Measurements from ENCODE around the gene PPP1R13L.
A peak's percentile ranks its signal among the peaks of the same experiment; 100 is the strongest.

The PPP1R13L gene

DNA sequence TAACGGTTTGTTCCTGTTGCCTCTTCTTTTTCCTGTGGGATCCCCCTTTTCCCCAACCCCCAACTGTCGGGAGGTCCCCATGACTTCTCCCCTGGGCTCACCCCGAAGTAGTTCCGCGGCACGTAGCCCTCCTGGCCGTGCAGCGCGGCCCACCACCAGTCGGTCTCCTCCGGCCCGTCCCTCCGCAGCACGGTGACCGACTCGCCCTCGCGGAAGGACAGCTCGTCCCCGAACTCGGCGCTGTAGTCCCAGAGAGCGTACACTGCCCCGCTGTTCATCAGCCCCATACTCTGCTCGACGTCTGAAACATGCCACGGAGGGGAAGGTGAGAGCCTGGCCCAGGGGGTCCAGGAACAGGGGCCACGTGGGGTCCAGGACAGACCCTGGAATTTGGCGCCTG lies 22.4 kb downstream of the PPP1R13L start:
- no peak for TF ChIP-seq ZNF274 (IDR thresholded peaks at IDR 0.05; ENCODE audit: low read depth, low read length)
- no peak overlapping the region for H3K4me3 ChIP-seq (ENCODE audit: low read length)

DNA sequence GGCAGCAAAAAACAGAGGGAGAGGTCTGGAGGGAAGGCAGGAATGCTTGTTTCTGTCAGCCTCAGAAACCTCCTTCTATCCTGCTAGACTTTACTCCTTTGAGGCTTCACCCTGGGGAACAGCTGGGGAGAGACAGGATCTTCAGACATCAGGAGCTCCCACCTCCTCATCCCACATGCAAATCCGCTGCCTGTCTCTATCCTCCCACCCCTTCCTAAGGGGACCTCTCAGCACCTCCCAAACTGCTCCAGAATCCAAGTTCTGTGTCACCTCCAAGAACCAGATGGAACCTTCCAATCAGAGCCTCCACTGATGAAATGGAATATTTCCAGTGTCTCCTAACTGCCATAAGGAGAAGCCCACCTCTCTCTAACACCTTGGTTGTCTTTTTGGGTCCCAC lies 24.8 kb downstream of the PPP1R13L start:
- TF ChIP-seq ZNF274 (IDR thresholded peaks at IDR 0.05; ENCODE audit: low read depth, low read length), result no peak
- no peak overlapping the region for H3K4me3 ChIP-seq (ENCODE audit: low read length)

DNA sequence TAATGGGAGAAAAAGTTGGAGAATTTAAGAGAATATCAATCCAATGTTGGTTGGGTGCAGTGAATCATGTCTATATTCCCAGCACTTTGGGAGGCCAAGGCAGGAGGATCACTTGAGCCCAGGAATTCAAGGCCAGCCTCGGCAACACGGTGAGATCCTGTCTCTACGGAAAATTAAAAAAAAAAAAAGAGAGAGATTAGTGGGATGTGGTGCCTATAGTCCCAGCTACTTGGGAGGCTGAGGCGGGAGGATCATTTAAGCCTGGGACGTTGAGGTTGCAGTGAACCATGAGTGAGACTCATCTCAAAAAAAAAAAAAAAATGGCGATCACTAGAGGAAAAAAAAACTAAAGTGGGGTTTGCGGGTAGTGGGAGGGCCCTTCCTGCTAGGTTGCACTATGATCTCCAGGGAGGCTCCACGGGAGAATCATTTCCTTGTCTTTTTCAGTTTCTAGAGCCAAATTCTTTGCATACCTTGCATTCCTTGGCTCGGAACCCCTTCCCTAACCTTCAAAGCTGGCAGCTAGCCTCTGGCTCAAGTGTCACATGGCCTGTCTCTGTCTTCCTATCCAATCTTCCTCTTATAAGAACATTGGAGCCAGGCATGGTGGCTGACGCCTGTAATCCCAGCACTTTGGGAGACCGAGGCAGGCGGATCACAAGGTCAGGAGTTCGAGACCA lies 28.7 kb downstream of the PPP1R13L start:
- no peak for TF ChIP-seq ZNF274 (IDR thresholded peaks at IDR 0.05; ENCODE audit: low read depth, low read length)
- no peak overlapping the region for H3K4me3 ChIP-seq (ENCODE audit: low read length)

DNA sequence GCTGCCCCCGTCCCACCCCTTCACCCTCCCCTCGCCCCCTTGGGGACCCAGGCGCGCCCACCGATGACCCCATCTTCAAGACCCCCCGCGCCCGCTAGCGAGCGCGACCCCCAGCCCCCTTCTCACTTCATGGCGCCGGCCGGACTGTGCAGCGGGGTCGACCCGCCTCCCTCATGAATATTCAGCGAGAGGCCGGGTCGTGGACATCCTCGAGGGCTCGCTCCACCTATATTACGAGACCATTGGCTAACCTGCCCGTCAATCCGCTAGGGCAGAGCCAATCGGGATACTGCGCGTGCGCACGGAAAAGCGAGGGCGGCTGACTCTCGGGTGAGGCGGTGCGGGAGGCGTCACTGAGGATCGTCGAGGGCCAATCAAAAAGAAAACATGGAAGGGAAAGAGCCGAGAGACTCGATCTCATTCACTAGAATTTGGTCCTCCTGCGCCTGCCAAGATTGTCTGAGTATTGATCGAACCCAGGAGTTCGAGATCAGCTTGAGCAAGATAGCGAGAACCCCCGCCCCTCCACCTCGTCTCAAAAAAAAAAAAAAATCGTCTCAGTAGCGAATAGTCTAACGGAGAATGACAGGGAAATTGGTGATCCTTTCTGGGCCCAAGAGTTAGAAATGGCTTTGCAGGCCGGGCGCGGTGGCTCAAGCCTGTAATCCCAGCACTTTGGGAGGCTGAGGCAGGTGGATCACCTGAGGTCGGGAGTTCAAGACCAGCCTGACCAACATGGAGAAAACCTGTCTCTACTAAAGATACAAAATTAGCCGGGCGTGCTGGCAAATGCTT lies 34.3 kb downstream of the PPP1R13L start, which contains the start of gene ERCC2:
ERCC2 (minus strand) TSS at position 164 of the 795 bp plus-strand sequence; CDS start at position 131, 33 bp downstream.
- no peak for TF ChIP-seq ZNF274 (IDR thresholded peaks at IDR 0.05; ENCODE audit: low read depth, low read length)
- H3K4me3 ChIP-seq (ENCODE audit: low read length), result peak within 1 kb of the TSS; percentile 82

DNA sequence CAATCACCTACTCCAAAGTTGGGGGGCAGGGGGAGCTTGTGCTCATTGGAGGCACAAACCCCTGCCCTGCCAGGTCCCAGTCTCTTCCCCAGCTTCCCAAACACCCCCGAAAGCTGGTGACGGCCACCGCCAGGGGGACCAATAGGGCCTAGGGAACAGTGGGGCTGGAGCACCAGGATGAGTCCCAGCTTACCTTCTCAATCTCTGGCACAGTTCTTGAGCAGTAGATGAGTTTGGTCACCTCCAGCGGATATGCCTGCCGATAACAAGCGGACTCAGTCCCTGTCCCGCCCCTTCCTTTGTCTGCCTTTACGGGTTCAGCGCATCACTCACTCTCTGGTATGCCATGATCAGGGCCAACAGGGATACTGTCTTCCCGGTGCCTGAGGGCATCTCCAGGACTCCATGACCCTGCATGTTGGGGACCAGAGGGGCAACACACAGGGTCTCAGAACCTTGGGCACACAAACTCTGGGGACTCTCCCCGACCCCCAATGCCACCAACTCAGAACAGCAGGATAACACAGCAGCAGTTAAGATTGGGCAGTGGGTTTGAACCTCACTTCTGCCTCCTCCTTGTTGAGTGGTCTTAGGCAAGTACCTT lies 36.0 kb downstream of the PPP1R13L start:
- no peak for TF ChIP-seq ZNF274 (IDR thresholded peaks at IDR 0.05; ENCODE audit: low read depth, low read length)

DNA sequence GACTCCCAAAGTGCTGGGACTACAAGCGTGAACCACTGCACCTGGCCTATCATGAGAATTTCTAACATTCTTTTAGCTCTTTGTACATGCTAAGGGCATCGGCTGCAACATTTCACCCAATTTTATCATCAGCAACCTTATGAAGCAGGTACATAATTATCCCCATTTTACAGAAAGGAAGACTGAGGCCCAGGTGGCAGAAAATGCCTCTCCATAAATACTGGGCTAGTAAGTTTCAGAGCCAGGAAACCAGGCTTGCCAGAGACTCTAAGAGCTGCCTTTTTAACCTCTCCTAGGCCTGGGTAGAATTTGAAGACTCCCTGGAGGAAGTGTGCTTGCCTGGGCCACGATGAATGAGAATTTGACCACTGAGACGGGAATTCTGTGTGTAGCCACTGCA lies 36.7 kb downstream of the PPP1R13L start:
- no peak for TF ChIP-seq ZNF274 (IDR thresholded peaks at IDR 0.05; ENCODE audit: low read depth, low read length)
- no peak overlapping the region for H3K4me3 ChIP-seq (ENCODE audit: low read length)

More for the DNA sequence above, 36.0 kb downstream of the PPP1R13L start:
- no peak overlapping the region for H3K4me3 ChIP-seq (ENCODE audit: low read length)

DNA sequence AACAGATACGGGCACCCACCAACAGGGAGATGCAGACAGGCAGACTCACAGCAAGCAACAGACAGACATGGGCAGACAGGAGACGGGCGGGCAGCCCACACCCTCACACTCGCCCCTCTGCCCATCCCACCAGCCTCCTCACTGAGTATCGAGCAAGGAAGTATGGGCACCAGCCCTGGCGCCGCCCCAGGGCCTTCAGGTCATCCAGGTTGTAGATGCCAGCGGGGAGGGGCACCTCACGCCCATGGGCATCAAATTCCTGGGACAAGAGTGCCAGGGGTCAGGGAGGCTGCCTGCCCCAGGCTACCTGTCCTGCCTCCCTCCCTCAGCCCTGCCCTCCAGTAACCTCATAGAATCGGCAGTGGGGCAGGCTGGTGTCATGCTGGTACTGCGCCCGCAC lies 40.2 kb downstream of the PPP1R13L start:
- no peak for TF ChIP-seq ZNF274 (IDR thresholded peaks at IDR 0.05; ENCODE audit: low read depth, low read length)
- H3K4me3 ChIP-seq (ENCODE audit: low read length), result no peak overlapping the region

DNA sequence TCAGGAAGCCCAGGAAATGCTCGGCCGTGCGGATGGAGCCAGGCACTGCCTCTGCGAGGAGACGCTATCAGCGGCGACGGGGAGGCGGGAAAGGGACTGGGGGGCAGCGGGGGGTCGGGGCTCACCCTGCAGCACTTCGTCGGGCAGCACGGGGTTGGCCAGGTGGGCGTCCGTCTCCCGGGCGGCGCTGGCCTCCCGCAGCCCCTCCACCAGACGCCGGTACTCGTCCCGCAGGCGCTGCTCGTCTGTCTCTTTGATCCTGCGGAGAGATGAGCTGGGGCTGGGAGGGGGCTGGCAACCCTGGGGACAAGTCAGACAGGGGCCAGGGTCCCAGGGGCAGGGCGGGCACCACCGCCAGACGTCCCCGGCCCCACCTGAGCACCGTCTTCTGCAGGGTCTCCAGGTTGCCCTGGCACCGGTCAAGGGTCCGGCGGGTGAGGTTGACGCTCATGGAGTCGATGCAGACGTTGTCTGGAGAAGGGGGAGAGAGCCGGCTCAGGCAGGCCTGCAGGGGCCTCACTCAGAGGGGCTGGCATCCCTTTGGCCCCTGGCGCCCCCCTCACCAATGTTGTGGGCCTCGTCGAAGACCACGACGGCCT lies 40.9 kb downstream of the PPP1R13L start:
- no peak overlapping the region for H3K4me3 ChIP-seq (ENCODE audit: low read length)
- TF ChIP-seq ZNF274 (IDR thresholded peaks at IDR 0.05; ENCODE audit: low read depth, low read length), result no peak

DNA sequence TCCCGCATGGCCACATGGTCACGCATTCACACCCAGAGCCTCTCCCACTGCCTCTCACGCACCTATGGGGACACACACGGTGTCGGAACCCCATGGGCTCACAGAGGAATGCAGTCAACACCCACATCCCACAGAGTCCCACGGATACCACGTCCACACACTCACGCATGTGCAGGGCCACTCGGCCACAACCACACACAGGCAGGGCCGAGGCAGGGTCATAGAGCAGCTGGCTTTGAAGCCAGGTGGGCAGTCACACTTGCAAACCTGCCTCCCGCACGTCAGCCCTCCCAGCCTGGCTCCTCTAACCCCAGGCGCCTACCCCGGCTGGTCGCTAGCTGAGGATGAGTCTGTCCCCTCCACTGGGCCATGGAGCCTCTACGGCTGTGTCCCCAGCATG lies 42.6 kb downstream of the PPP1R13L start:
- TF ChIP-seq ZNF274 (IDR thresholded peaks at IDR 0.05; ENCODE audit: low read depth, low read length), result no peak
- H3K4me3 ChIP-seq (ENCODE audit: low read length), result no peak overlapping the region

DNA sequence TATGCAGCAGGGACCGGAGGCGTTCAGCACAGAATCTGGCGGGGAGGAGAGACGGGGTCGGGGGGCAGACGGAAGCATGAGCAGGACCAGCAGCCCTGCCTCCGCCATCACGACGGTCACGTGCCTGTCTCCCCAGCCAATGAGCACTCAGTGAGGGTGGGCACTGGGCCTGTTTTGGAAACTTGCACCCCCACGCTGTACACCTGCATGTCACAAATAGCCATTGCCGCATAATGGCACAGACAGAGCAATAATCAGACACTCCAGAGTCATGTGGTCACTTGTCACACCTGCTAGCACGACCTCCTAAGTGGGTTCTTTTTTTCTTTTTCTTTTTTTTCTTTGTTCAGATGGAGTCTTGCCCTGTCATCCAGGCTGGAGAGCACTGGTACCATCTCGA lies 43.3 kb downstream of the PPP1R13L start:
- H3K4me3 ChIP-seq (ENCODE audit: low read length), result no peak overlapping the region
- TF ChIP-seq ZNF274 (IDR thresholded peaks at IDR 0.05; ENCODE audit: low read depth, low read length), result no peak

DNA sequence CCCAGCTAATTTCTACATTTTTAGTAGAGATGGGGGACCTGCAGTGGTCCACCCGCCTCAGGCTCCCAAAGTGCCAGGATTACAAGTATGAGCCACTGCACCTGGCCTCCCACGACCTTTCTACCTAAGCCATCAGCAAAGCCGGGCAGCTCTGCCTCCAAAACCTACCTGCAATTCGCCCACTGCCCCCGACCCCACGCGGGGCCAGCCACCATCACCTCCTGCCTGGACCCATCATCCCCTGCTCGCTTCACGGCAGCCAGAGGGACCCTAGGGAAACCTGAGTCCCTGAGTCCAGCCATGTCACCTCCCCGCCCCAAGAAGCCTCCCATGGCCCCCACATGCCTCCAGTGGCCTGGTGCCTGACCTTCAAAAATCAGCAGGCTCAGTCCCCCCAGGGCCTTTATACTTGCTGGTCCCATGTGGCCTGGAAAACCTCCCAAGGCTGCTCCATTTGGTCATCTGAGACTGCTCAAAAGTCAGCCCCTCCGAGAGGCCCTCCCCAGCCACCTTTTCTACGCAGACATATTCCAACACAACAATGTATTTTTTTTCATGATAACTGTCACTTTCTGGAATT lies 46.6 kb downstream of the PPP1R13L start:
- TF ChIP-seq ZNF274 (IDR thresholded peaks at IDR 0.05; ENCODE audit: low read depth, low read length), result no peak
- no peak overlapping the region for H3K4me3 ChIP-seq (ENCODE audit: low read length)

DNA sequence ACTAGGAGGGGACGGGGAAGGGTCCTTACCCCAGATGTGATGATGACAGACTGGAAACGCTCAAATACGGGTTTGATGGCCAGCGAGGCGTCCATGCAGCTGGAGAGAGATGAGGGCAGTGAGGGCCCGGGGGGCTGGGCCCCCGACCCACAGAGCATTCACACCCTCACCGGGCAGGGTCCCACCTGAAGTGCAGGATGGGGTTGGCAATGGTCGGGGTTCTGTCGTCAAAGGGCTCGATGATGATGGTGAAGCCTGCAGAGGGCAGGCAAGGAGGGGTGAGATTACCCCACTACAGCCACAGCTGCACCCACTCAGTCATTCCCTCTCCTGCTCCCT lies 47.5 kb downstream of the PPP1R13L start:
- H3K4me3 ChIP-seq (ENCODE audit: low read length), result no peak overlapping the region
- TF ChIP-seq ZNF274 (IDR thresholded peaks at IDR 0.05; ENCODE audit: low read depth, low read length), result no peak

DNA sequence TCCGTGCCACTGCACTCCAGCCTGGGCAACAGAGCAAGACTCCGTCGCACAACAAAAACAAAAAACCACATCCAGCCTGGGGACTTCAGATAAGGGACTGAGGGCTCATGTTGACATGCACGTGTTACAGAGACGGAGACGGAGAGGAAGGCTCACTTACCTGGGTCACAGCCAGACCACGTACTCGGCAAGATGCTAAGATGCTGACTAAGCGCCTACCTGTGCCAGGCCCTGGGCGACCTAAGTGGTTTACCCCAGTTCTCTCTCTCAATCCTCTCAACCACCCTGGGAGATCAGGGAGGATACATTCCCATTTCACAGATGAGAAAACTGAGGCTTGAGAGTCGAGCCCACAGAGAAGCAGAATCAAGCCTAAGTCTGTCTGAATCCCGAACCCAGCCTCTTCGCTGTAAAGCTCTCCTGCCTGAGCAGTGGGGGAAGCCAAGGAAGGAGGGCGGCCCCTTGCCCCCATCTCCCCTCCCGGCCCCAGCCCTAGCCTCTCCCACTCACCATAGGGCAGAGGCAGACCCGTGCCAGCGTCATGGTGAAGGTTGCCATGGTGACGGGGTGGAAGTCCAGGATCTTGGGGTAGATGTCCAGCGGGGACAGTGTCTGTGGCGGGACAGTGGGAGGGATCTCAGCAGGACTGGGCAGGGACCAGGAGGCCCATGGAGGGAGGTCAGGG lies 48.0 kb downstream of the PPP1R13L start:
- H3K4me3 ChIP-seq (ENCODE audit: low read length), result no peak overlapping the region
- TF ChIP-seq ZNF274 (IDR thresholded peaks at IDR 0.05; ENCODE audit: low read depth, low read length), result no peak

DNA sequence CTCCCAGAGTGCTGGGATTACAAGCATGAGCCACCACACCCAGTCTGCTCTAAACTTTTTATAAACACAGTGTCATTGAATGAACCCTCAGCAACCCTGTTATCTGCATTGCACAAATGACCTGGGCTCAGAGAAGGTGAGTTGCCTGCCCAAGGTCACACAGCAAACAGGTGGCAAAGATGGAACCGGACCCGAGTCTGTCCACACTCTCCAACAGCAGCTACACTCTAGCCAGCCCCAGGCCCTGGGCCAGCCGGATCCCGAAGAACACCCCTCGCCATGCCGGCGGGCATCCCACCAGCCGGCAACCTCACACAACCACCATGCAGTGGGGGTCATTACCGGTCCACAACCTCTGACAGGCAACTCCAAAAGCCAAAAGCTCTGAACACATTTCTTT lies 49.0 kb downstream of the PPP1R13L start:
- H3K4me3 ChIP-seq (ENCODE audit: low read length), result no peak overlapping the region
- no peak for TF ChIP-seq ZNF274 (IDR thresholded peaks at IDR 0.05; ENCODE audit: low read depth, low read length)
